GM18511 (cell line): Measurements from ENCODE around the gene GNAI2.

Experiments
- ATAC-seq: cut with Tn5 transposase; IDR thresholded peaks from one replicate; pipeline ENCODE4 v1.9.1; 2021; ENCODE audit warnings: mild to moderate bottlenecking, moderate library complexity; ENCODE audit not compliant: unreplicated experiment

GNAI2 gene

DNA sequence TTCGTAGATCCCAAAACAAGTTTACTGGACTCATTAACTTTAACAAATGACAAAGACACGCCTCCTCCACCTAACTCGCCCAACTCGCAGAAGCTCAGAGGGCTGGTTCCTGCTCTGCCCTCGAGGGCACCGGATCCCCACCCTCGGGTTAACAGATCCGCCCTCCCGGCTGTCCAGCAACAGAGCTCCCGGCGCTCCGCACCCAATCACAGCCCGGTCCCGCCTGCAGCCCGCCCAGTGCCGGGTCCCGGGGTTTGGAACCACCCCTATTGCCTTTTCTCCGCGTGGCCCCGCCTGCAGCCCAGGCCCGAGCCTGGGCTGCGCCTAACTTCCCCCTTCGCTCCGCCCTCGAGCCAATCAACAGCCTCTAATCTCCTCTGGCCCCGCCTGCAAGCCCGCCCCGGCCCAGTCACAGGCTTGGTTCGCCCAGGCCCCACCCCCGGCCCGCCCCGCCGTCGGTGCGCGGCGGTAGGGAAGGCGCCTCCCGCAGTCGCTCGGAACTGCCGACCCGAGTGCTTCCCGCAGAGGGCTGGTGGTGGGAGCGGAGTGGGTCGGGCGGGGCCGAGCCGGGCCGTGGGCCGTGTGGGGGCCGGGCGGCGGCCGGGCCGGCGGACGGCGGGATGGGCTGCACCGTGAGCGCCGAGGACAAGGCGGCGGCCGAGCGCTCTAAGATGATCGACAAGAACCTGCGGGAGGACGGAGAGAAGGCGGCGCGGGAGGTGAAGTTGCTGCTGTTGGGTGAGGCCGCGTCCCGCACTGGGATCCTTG, at the start of gene GNAI2:
TSS of gene GNAI2 (plus strand) at position 489 of the 768 bp plus-strand sequence. CDS start at position 621, 132 bp downstream.
- peak; percentile 92 for ATAC-seq

DNA sequence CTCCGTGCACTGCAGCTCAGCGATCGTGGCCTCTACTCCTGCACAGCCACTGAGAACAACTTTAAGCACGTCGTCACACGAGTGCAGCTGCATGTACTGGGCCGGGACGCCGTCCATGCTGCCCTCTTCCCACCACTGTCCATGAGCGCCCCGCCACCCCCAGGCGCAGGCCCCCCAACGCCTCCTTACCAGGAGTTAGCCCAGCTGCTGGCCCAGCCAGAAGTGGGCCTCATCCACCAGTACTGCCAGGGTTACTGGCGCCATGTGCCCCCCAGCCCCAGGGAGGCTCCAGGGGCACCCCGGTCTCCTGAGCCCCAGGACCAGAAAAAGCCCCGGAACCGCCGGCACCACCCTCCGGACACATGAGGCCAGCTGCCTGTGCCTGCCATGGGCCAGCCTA, 48.3 kb upstream of the GNAI2 start:
- ATAC-seq = no peak

DNA sequence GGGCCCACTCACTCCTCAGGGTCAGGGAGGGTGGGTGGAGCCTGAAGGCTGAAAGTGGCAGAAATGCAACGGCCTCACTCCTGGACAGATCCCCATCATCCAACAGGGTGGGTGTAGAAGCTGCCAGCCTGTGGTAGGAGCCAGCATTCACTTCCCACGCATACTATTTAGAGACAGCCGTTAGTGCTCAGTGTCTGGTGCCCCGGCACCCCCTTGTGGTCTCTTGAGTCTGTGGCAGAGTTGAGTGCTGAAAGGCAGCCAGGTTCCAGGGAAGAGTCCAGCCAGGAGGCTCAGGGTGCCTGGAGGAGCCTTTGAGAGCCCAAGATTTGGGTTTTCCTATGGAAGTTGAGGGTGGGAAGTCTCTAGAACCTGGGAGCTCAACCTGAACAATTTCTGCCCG, 46.7 kb upstream of the GNAI2 start:
- ATAC-seq = no peak

DNA sequence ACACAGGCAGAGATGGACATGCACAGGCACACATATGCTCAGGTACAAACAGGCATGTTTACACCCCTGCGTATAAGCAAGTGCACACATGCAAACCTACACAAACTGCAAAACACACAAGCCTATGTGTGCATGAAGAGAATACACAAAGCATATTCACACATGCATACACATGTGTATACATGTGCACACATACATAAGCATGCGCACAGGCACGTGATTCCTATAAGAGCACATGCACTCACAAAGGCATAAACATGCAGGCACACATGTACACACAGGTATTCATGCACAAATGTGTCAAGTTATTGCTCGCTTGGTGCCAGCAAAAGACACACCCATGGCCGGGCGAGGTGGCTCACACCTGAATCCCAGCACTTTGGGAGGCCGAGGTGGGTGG, 46.0 kb upstream of the GNAI2 start:
- ATAC-seq = no peak

GRCh38 chr3:50190936-50191660, 44.9 kb upstream of the GNAI2 start, which contains the start of gene GNAT1:
Gene GNAT1, plus strand, starts transcription at chr3:50191610. Its CDS starts 116 bp downstream, at chr3:50191726.
- no peak for ATAC-seq

DNA sequence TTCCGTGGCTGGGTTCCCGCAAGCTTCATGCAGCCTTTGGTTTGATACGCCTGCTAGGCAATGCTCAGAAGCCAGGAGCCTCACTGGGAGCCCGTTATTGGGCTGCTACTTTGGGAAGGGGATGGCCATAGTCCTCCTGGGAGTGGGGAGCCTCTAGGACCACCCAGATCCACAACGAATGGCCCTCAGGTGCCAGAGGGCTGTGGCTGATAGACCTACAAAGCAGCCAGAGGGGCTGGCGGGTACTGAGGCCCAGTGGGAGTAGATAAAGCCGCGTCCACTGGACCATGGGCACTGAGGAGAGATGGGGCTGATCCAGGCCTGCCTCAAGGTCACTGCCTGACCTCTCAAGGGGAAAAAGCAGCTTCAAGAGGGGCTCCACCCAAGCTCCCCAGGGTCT, 43.9 kb upstream of the GNAI2 start:
- no peak for ATAC-seq

- no peak for ATAC-seq
Measured at GRCh38 chr3:50192689-50193141, 43.3 kb upstream of the GNAI2 start.

DNA sequence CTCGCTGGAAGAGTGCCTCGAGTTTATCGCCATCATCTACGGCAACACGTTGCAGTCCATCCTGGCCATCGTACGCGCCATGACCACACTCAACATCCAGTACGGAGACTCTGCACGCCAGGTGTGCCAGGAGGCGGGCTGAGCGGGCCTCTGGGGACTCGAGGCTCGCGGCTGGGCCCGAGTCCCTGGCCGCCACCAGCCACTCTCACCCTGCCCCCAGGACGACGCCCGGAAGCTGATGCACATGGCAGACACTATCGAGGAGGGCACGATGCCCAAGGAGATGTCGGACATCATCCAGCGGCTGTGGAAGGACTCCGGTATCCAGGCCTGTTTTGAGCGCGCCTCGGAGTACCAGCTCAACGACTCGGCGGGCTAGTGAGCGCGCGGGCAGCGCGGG, 42.7 kb upstream of the GNAI2 start:
- no peak for ATAC-seq

DNA sequence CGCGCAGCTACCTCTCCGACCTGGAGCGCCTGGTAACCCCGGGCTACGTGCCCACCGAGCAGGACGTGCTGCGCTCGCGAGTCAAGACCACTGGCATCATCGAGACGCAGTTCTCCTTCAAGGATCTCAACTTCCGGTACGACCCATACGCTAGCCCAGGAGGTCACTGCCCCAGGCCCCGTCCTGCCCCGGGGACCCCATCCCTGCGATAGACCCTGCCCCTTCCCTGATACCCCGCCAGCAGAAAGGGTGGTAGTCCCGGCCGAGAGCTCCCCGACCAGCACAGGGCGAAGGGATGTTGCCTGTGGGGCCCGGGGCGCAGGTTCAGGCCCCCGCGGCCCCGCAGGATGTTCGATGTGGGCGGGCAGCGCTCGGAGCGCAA, 42.3 kb upstream of the GNAI2 start:
- ATAC-seq = no peak

DNA sequence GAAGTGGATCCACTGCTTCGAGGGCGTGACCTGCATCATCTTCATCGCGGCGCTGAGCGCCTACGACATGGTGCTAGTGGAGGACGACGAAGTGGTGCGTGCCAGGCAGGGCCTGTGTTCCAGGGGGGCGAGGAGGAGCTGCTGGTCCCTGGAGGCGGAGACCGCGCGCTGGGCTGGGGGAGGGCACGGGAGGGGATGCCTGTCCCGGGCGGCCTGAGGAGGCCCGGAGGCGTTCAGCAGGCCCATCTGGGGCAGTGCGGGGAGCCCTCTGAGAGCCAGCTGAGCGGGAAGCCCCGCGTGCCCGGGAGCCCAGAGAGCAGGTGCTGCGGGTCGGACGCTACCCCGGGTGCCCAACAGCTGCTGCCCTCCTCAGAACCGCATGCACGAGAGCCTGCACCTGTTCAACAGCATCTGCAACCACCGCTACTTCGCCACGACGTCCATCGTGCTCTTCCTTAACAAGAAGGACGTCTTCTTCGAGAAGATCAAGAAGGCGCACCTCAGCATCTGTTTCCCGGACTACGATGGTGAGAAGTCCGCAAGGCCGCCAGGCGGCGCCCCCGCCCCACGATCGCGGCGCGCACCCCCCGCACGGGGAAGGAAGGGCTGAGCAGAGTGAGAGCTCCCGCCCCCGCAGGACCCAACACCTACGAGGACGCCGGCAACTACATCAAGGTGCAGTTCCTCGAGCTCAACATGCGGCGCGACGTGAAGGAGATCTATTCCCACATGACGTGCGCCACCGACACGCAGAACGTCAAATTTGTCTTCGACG, 41.7 kb upstream of the GNAI2 start:
- no peak for ATAC-seq

GRCh38 chr3:50194903-50195500, 41.0 kb upstream of the GNAI2 start:
- ATAC-seq = no peak

- ATAC-seq = no peak
Measured at GRCh38 chr3:50195501-50196252, 40.3 kb upstream of the GNAI2 start.

DNA sequence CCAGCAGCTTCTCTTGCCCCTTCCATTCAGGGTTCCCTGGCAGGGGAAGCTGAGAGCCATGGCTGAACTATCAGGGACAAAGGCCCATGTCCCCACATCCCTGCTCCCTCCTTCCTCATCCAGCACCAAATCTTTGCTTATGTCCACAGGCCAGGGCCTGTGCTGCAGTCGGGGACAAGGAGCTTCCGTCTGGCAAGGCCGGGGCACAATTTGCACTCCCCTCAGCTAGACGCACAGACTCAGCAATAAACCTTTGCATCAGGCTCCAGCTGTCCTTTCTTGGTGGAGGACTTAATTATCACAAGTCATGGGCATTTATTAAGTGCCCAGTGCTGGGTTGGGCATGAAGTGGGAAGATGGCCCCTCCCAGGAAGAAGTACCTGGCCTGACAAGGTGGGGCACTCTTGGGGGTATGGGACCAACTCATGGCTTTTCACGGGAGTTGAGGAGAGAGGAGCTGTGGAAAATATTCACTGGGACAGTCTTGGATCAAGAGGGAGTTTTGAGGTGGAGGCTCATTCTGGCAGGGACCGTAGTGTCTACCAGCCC, 39.7 kb upstream of the GNAI2 start:
- no peak for ATAC-seq

DNA sequence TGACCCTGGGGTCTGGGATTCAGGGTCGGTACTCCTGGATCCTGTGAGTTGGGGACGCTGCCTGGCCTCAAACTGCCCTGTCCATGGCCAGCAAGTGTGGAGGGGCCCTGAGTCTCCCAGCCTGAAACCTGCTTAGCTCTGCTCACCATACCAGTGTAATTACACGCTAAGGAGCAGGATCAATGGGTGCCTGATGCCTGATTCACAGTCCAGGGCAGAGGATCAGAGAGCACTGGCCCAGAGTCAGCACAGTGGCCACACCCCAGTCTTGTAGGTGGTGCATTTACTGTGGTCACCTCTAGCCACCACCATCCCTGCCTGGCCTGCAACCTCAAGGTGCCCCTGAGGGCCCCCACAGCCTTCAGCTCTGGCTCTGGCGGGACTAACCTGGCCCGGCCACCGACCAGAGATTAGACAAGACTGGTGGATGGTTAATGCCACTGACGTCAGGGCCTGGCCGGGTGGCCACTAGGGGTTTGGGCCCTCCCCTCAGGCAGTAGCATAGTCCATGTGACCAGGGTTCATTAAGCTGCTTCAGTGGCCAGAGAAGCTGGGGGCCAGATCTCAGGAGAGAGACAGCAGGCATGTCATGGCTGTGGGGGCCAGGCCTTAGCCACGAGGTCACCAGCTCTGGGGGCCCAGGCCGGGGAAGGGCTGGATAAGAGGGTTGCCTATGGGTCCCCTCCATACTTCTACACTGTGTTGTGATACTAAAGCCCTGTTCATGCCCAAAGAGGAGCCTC, 34.3 kb upstream of the GNAI2 start:
- ATAC-seq = no peak

GRCh38 chr3:50202353-50203112, 33.5 kb upstream of the GNAI2 start:
- no peak for ATAC-seq

DNA sequence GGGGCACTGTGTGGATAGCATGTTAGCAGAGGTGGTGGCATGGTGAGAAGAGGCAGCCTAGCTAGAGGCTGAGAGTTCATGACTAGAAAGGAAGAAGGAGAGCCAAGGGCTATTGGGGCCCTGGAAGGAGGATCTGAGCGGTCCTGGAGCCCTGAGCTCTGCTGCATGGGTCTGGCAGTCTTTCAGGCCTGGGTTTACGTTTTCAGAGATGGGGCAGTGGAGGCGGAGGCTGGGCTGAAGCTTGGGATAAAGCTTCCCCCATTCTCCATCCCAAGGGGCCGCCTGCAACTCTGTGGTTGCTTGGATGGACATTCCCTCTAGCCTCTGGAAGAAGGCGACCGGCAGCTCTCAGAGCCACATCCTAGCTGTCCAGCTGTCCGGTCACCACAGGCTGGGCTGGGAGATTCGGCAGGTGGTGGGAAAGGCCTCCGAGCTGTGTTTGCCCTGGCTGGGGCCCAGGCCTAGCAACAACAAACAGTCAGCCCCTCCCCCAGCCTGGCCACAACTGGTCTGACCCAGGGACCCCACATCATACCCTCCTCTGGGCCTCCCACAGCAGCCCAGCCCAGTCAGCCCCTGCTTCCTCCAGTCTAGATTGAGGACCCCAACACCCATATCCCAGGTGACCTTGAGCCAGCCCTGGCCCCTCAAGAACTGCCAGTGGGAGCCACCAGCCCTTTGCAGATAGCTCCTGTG, 32.7 kb upstream of the GNAI2 start:
- no peak for ATAC-seq

GRCh38 chr3:50203809-50204803, 31.9 kb upstream of the GNAI2 start:
- ATAC-seq = no peak
